Measurements from ENCODE around the gene KRTAP4-9. TPM values are rescaled to one million over a fixed set of nuclear protein-coding genes. Genes with fewer than 3 reads are reported as not detected.
"Not testable (repeated sequence)": the region's sequence is repeated elsewhere in the genome, so short reads cannot be mapped to it uniquely, and the experiment has no call there.

KRTAP4-9 gene
- total RNA-seq, 1 experiment from 2014 or later, result not detected

GRCh38 chr17:41118721-41119120 lies 13.5 kb downstream of the KRTAP4-9 start:
- Histone ChIP-seq H2AFZ (ENCODE audit: low read depth, low read length, poor library complexity, severe bottlenecking) (no peak overlapping the region), H3K9me2 (ENCODE audit: insufficient read depth) (no peaks in the 10 kb centered on the region), H3K9ac (ENCODE audit: low read length) (no peak overlapping the region), H4K20me1 (ENCODE audit: insufficient read depth) (no peaks in the 10 kb centered on the region), H3K4me3 (replicated peaks in 1 of 2; ENCODE audit: low read depth in 1 of 2, low read length in 2 of 2) (no peak overlapping the region), H3K79me2 (ENCODE audit: insufficient read depth, low read length) (no peaks in the 10 kb centered on the region), H3K4me1 (ENCODE audit: control insufficient read depth in 1 of 2, insufficient read depth in 2 of 2, low read length in 2 of 2) (peaks cover 0 to 20% of the 10 kb centered on the region in 2 experiments; a peak in 2 of 4 replicates), H3K36me3 (ENCODE audit: control insufficient read depth in 1 of 2, insufficient read depth in 2 of 2, low read length in 2 of 2) (0 out of 4 replicates have a peak, but pooled peaks cover 0 to 2% of the 10 kb centered on the region in 2 experiments), H3K27ac (ENCODE audit: low read depth, low read length) (no peak overlapping the region), H3K27me3 (ENCODE audit: insufficient read depth, low read length) (no peaks in the 10 kb centered on the region), H3K9me3 (ENCODE audit: control insufficient read depth in 1 of 2, insufficient read depth in 1 of 2, low read depth in 1 of 2, low read length in 2 of 2) (peaks cover 0 to 6% of the 10 kb centered on the region in 2 experiments; a peak in 1 of 4 replicates), H3K4me2 (ENCODE audit: low read length) (no peak overlapping the region)
- POLR2A ChIA-PET, result no interaction called here
- no TSS peak for BruUV-seq (replicated peaks)
- ATAC-seq (no peak), DNase-seq (ENCODE audit: low read depth, low spot score) (no peak)
- intact Hi-C loops (cut with micrococcal nuclease), result no loop called here
- RAD21 ChIA-PET (ENCODE audit: low non-redundant PET in 1 of 2, low total read pairs in 2 of 2, uncharacterized antibody in 2 of 2, unreplicated experiment in 2 of 2), result no interaction called here
- no peak for TF ChIP-seq EZH2phosphoT487 (IDR thresholded peaks at IDR 0.05; ENCODE audit: borderline replicate concordance)
- no peak for TF ChIP-seq EGR1 (IDR thresholded peaks at IDR 0.05; ENCODE audit: low read depth)
- TF ChIP-seq ATF3 (IDR thresholded peaks at IDR 0.05), result no peak
- CTCF ChIA-PET, result no interaction called here

- H3K4me1 ChIP-seq (ENCODE audit: control insufficient read depth in 1 of 2, insufficient read depth in 2 of 2, low read length in 2 of 2), result peaks cover 0 to 32% of the 10 kb centered on the region in 2 experiments; a peak in 2 of 4 replicates
- H3K27me3 ChIP-seq (ENCODE audit: insufficient read depth, low read length); H3K9ac ChIP-seq (ENCODE audit: low read length); RAD21 ChIA-PET (ENCODE audit: low non-redundant PET in 1 of 2, low total read pairs in 2 of 2, uncharacterized antibody in 2 of 2, unreplicated experiment in 2 of 2); DNase-seq (ENCODE audit: low read depth, low spot score); H3K27ac ChIP-seq (ENCODE audit: low read depth, low read length); H3K9me3 ChIP-seq (ENCODE audit: control insufficient read depth in 1 of 2, insufficient read depth in 1 of 2, low read depth in 1 of 2, low read length in 2 of 2); H2AFZ ChIP-seq (ENCODE audit: low read depth, low read length, poor library complexity, severe bottlenecking); intact Hi-C loops (cut with micrococcal nuclease); H3K4me3 ChIP-seq (replicated peaks in 1 of 2; ENCODE audit: low read depth in 1 of 2, low read length in 2 of 2); ATAC-seq; H3K36me3 ChIP-seq (ENCODE audit: control insufficient read depth in 1 of 2, insufficient read depth in 2 of 2, low read length in 2 of 2); H4K20me1 ChIP-seq (ENCODE audit: insufficient read depth); H3K4me2 ChIP-seq (ENCODE audit: low read length); CTCF ChIA-PET; BruUV-seq (replicated peaks); H3K9me2 ChIP-seq (ENCODE audit: insufficient read depth); POLR2A ChIA-PET; H3K79me2 ChIP-seq (ENCODE audit: insufficient read depth, low read length): not testable (repeated sequence)
Observed at GRCh38 chr17:41119696-41120690, 14.8 kb downstream of the KRTAP4-9 start.
